GM23338 (cell line): ENCODE measurements around the gene E4F1. TPM values are rescaled to one million over a fixed set of nuclear protein-coding genes. Genes with fewer than 3 reads are reported as not detected.

ENCODE experiments used
- ATAC-seq: fragments of 200-7000 bp; cut with Tn5 transposase; 3 replicates; pipeline ENCODE4 v1.9.1; 2020
- DNase-seq: peaks from one replicate; pipeline ENCODE4 v3.0.0-alpha.2; 2015; ENCODE audit warnings: low spot score
- H2AFZ ChIP-seq: fragments of 200-600 bp; sonication (generic); 2 replicates; pipeline ENCODE4 v1.8.0; 2016; ENCODE audit warnings: antibody characterized with exemption, mild to moderate bottlenecking, moderate library complexity
- H3F3A ChIP-seq: fragments of 200-600 bp; sonication (generic); replicated peaks from 2 replicates; pipeline ENCODE4 v1.8.0; 2017; ENCODE audit warnings: antibody characterized with exemption, mixed run types, low read depth
- H3K27ac ChIP-seq: fragments of 200-600 bp; sonication (generic); 2 replicates; pipeline ENCODE4 v1.6.1; 2016; ENCODE audit warnings: low read depth
- H3K27me3 ChIP-seq: fragments of 200-600 bp; sonication (generic); 2 replicates; pipeline ENCODE4 v1.8.0; 2016; ENCODE audit warnings: mild to moderate bottlenecking, mixed run types, moderate library complexity; ENCODE audit not compliant: insufficient read depth
- H3K36me3 ChIP-seq: fragments of 200-600 bp; sonication (generic); 2 replicates; pipeline ENCODE4 v1.8.0; 2016; ENCODE audit warnings: mild to moderate bottlenecking; ENCODE audit not compliant: insufficient read depth
- H3K4me1 ChIP-seq: fragments of 200-600 bp; sonication (generic); 2 replicates; pipeline ENCODE4 v1.8.0; 2016; ENCODE audit warnings: mild to moderate bottlenecking, moderate library complexity; ENCODE audit not compliant: insufficient read depth
- H3K4me2 ChIP-seq: fragments of 200-600 bp; sonication (generic); 2 replicates; pipeline ENCODE4 v1.7.1; 2017; ENCODE audit warnings: mixed run types
- H3K4me3 ChIP-seq: fragments of 200-600 bp; sonication (generic); 2 replicates; pipeline ENCODE4 v1.6.1; 2016; ENCODE audit warnings: mixed run types
- H3K79me2 ChIP-seq: fragments of 200-600 bp; sonication (generic); replicated peaks from 2 replicates; pipeline ENCODE4 v1.8.0; 2017; ENCODE audit warnings: mild to moderate bottlenecking; ENCODE audit not compliant: insufficient read depth
- H3K9me2 ChIP-seq: fragments of 200-600 bp; sonication (generic); 2 replicates; pipeline ENCODE4 v1.8.0; 2017; ENCODE audit not compliant: insufficient read depth
- H4K20me1 ChIP-seq: fragments of 200-600 bp; sonication (generic); replicated peaks from 2 replicates; pipeline ENCODE4 v1.8.0; 2017; ENCODE audit warnings: mild to moderate bottlenecking; ENCODE audit not compliant: insufficient read depth
- H3K27ac Mint-ChIP-seq: 2 replicates; pipeline ENCODE4 v1.8.0; 2020; ENCODE audit warnings: inconsistent platforms, mild to moderate bottlenecking, moderate library complexity, mixed read lengths
- H3K27me3 Mint-ChIP-seq: 3 replicates; pipeline ENCODE4 v1.8.0; 2022; ENCODE audit warnings: low read depth, mild to moderate bottlenecking, moderate library complexity, mixed read lengths, inconsistent platforms; ENCODE audit not compliant: insufficient read depth, poor library complexity
- H3K36me3 Mint-ChIP-seq: 3 replicates; pipeline ENCODE4 v1.8.0; 2021; ENCODE audit warnings: low read depth, mild to moderate bottlenecking, inconsistent platforms, moderate library complexity, mixed read lengths
- H3K4me1 Mint-ChIP-seq: 3 replicates; pipeline ENCODE4 v1.8.0; 2020; ENCODE audit warnings: mild to moderate bottlenecking, inconsistent platforms, mixed read lengths
- H3K4me3 Mint-ChIP-seq: 3 replicates; pipeline ENCODE4 v1.8.0; 2021; ENCODE audit warnings: moderate library complexity, mild to moderate bottlenecking, inconsistent platforms, mixed read lengths
- H3K9me3 Mint-ChIP-seq: 3 replicates; pipeline ENCODE4 v1.8.0; 2020; ENCODE audit warnings: moderate library complexity, mild to moderate bottlenecking, inconsistent platforms, mixed read lengths
- CREB1 ChIP-seq: fragments of 250-450 bp; sonication (Bioruptor Pico); IDR thresholded peaks from 2 replicates; pipeline ENCODE4 v1.5.0; 2020; ENCODE audit warnings: low read depth, mild to moderate bottlenecking, moderate library complexity
- CTCF ChIP-seq, 2 experiments: fragments of 200-600 bp in 1 of 2; sonication (generic) in 1 of 2; conservative IDR thresholded peaks; 2 replicates each; pipeline versions ENCODE4 v1.5.1 to v1.6.1; 2016 to 2017; ENCODE audit warnings: antibody characterized with exemption in 2 of 2, low read depth in 2 of 2, mild to moderate bottlenecking in 2 of 2, moderate library complexity in 1 of 2
- EZH2 ChIP-seq: fragments of 200-600 bp; sonication (generic); IDR thresholded peaks from one replicate; pipeline ENCODE4 v1.8.0; 2017; ENCODE audit warnings: antibody characterized with exemption, mild to moderate bottlenecking, low read depth; ENCODE audit not compliant: unreplicated experiment
- JUNB ChIP-seq: IDR thresholded peaks from one replicate; pipeline ENCODE4 v1.6.1; 2016; ENCODE audit warnings: antibody characterized with exemption; ENCODE audit not compliant: unreplicated experiment
- NANOG ChIP-seq: IDR thresholded peaks from 2 replicates; pipeline ENCODE4 v1.6.1; 2016; ENCODE audit warnings: antibody characterized with exemption, borderline replicate concordance
- POLR2AphosphoS5 ChIP-seq: IDR thresholded peaks from 2 replicates; pipeline ENCODE4 v1.6.1; 2016; ENCODE audit warnings: antibody characterized with exemption, low read depth
- REST ChIP-seq: IDR thresholded peaks from one replicate; pipeline ENCODE4 v1.6.1; 2018; ENCODE audit warnings: antibody characterized with exemption; ENCODE audit not compliant: unreplicated experiment
- STAT1 ChIP-seq: IDR thresholded peaks from one replicate; pipeline ENCODE4 v1.6.1; 2016; ENCODE audit warnings: antibody characterized with exemption; ENCODE audit not compliant: unreplicated experiment
- ZNF114 ChIP-seq: fragments of 250-450 bp; sonication (Bioruptor Pico); IDR thresholded peaks from 2 replicates; pipeline ENCODE4 v1.5.0; 2020; ENCODE audit warnings: mild to moderate bottlenecking, moderate library complexity
- ZNF331 ChIP-seq: fragments of 250-450 bp; sonication (Bioruptor Pico); IDR thresholded peaks from 2 replicates; pipeline ENCODE4 v1.5.0; 2020; ENCODE audit warnings: low read depth, mild to moderate bottlenecking, moderate library complexity
- ZNF462 ChIP-seq: fragments of 250-450 bp; sonication (Bioruptor Pico); IDR thresholded peaks from 2 replicates; pipeline ENCODE4 v1.5.0; 2020; ENCODE audit warnings: mild to moderate bottlenecking, moderate library complexity
- polyA plus RNA-seq: library from polyadenylated mRNA; unstranded; fragments of >200 nt; fragmentation: Nextera tagmentation; extraction: Ambion mirVana; gene quantifications from 2 replicates; pipeline ENCODE4 v1.2.1, GENCODE V29; 2016
- total RNA-seq: library from RNA; depleted of rRNA; stranded (reverse); fragments of >200 nt; shearing (Covaris generic); gene quantifications from 2 replicates; pipeline ENCODE4 v1.2.3, GENCODE V29; 2014

E4F1 gene
- total and polyA plus RNA-seq, 2 experiments from 2014 or later: 22.6 to 45.5 TPM

GRCh38 chr16:2183671-2184070, 39.7 kb upstream of the E4F1 start:
- ATAC-seq (no peak), DNase-seq (no peak)
- Histone ChIP-seq H2AFZ (no peak overlapping the region), H3K9me2 (no peaks in the 10 kb centered on the region), H3K4me1 (no peaks in the 10 kb centered on the region), H3K4me2 (no peak overlapping the region), H3F3A (no peaks in the 10 kb centered on the region), H3K4me3 (no peak overlapping the region), H3K36me3 (no peaks in the 10 kb centered on the region), H3K27ac (no peak overlapping the region), H3K27me3 (no peaks in the 10 kb centered on the region), H4K20me1 (no peaks in the 10 kb centered on the region), H3K79me2 (no peaks in the 10 kb centered on the region)
- H3K9me3 Mint-ChIP-seq: no peaks in the 10 kb centered on the region
- H3K4me3 Mint-ChIP-seq: no peak overlapping the region; the same call in 2 of the 3 replicates
- TF ChIP-seq EZH2: no peak
- no peak for TF ChIP-seq STAT1
- TF ChIP-seq CTCF (conservative IDR thresholded peaks at IDR 0.05; ENCODE audit: low read depth in 2 of 2): no peak
- no peak for TF ChIP-seq REST
- no peak for TF ChIP-seq JUNB
- TF ChIP-seq POLR2AphosphoS5: no peak
- no peak for TF ChIP-seq ZNF462
- no peak for TF ChIP-seq ZNF114 (CRISPR knock-in tag)
- TF ChIP-seq ZNF331 (CRISPR knock-in tag): no peak
- no peak for TF ChIP-seq CREB1 (CRISPR knock-in tag)
- no peak for TF ChIP-seq NANOG
- H3K27me3 Mint-ChIP-seq: peaks cover 15% of the 10 kb centered on the region
- peaks cover 6% of the 10 kb centered on the region for H3K4me1 Mint-ChIP-seq
- no peaks in the 10 kb centered on the region; the same call in 2 of the 3 replicates for H3K36me3 Mint-ChIP-seq
- no peak overlapping the region for H3K27ac Mint-ChIP-seq
